Subcutaneous abdominal adipose tissue (tissue), 5 donors: Measurements from ENCODE around the gene CTDSP2.
A peak's percentile ranks its signal among the peaks of the same experiment; 100 is the strongest.

ENCODE experiments used
- H3K27ac ChIP-seq: one replicate; pipeline ENCODE4 v1.7.0; 2013; ENCODE audit warnings: low read depth, mild to moderate bottlenecking, inconsistent platforms, low read length, moderate library complexity
- H3K27me3 ChIP-seq, 5 donors: one replicate each; pipeline ENCODE4 v1.7.0; 2013; ENCODE audit warnings: low read length in 5 of 5, inconsistent platforms in 1 of 5; ENCODE audit not compliant: control insufficient read depth in 5 of 5, insufficient read depth in 4 of 5
- H3K36me3 ChIP-seq, 5 donors: one replicate each; pipeline ENCODE4 v1.7.0; 2013; ENCODE audit warnings: low read length in 5 of 5; ENCODE audit not compliant: control insufficient read depth in 5 of 5, insufficient read depth in 5 of 5
- H3K4me1 ChIP-seq, 5 donors: one replicate each; pipeline ENCODE4 v1.7.0; 2013; ENCODE audit warnings: low read length in 5 of 5, mild to moderate bottlenecking in 3 of 5, moderate library complexity in 1 of 5; ENCODE audit not compliant: control insufficient read depth in 5 of 5, insufficient read depth in 5 of 5
- H3K4me3 ChIP-seq, 5 donors: one replicate each; pipeline ENCODE4 v1.7.0; 2013; ENCODE audit warnings: low read length in 5 of 5, low read depth in 1 of 5
- H3K9ac ChIP-seq, 5 donors: one replicate each; pipeline ENCODE4 v1.7.0; 2013; ENCODE audit warnings: low read length in 5 of 5, mild to moderate bottlenecking in 4 of 5, moderate library complexity in 3 of 5
- H3K9me3 ChIP-seq, 5 donors: one replicate each; pipeline ENCODE4 v1.7.0; 2013; ENCODE audit warnings: low read length in 5 of 5; ENCODE audit not compliant: control insufficient read depth in 5 of 5
- donor health status: healthy.
- donor health status: healthy.
- donor health status: healthy.
- donor health status: healthy.
- donor health status: healthy.

CTDSP2 gene

GRCh38 chr12:57846285-57846576 is 298 bp downstream of the CTDSP2 start:
- H3K27me3 ChIP-seq, result no peaks in the 10 kb centered on the region
- H3K9me3 ChIP-seq, result no peaks in the 10 kb centered on the region
- peaks cover 0 to 2% (median 0%) of the 10 kb centered on the region in 5 donors for H3K36me3 ChIP-seq
- H3K4me3 ChIP-seq, result peak overlapping the region; percentile 26 to 99 (median 94)
- peaks cover 22 to 66% (median 57%) of the 10 kb centered on the region in 5 donors for H3K4me1 ChIP-seq
- H3K27ac ChIP-seq, result peak overlapping the region; percentile 98
- peak overlapping the region in 4 of 5 donors; percentile 92 to 98 (median 97) for H3K9ac ChIP-seq

- peak overlapping the region; percentile 98 for H3K27ac ChIP-seq
- peaks cover 21 to 66% (median 57%) of the 10 kb centered on the region in 5 donors for H3K4me1 ChIP-seq
- H3K9ac ChIP-seq, result peak overlapping the region; percentile 90 to 98 (median 96)
- H3K27me3 ChIP-seq, result no peaks in the 10 kb centered on the region
- no peaks in the 10 kb centered on the region for H3K9me3 ChIP-seq
- peak overlapping the region; percentile 50 to 99 (median 94) for H3K4me3 ChIP-seq
- peaks cover 0 to 2% (median 0%) of the 10 kb centered on the region in 5 donors for H3K36me3 ChIP-seq
These were observed 848 bp downstream of the CTDSP2 start for GRCh38 chr12:57845478-57846284.

- Histone ChIP-seq H3K4me1 (peaks cover 20 to 67% (median 57%) of the 10 kb centered on the region in 5 donors), H3K9ac (peak overlapping the region; percentile 90 to 98 (median 96)), H3K4me3 (peak overlapping the region; percentile 83 to 99 (median 94)), H3K36me3 (peaks cover 0 to 2% (median 0%) of the 10 kb centered on the region in 5 donors), H3K9me3 (no peaks in the 10 kb centered on the region), H3K27ac (peak overlapping the region; percentile 98), H3K27me3 (no peaks in the 10 kb centered on the region)
These were observed 1.6 kb downstream of the CTDSP2 start for GRCh38 chr12:57844709-57845477.

- Histone ChIP-seq H3K4me1 (peaks cover 34 to 82% (median 76%) of the 10 kb centered on the region in 5 donors), H3K9ac (peak overlapping the region in 4 of 5 donors; percentile 13 to 52 (median 42)), H3K9me3 (no peaks in the 10 kb centered on the region), H3K36me3 (peaks cover 0 to 7% (median 0%) of the 10 kb centered on the region in 5 donors), H3K4me3 (peak overlapping the region; percentile 25 to 99 (median 54)), H3K27me3 (no peaks in the 10 kb centered on the region), H3K27ac (peak overlapping the region; percentile 98)
These were observed 3.9 kb downstream of the CTDSP2 start for GRCh38 chr12:57842342-57843294.

- Histone ChIP-seq H3K27me3 (no peaks in the 10 kb centered on the region), H3K9ac (peak overlapping the region in 2 of 5 donors; percentile 33 to 42), H3K9me3 (no peaks in the 10 kb centered on the region), H3K36me3 (peaks cover 0 to 7% (median 0%) of the 10 kb centered on the region in 5 donors), H3K4me3 (peak overlapping the region in 1 of 5 donors; percentile 32), H3K27ac (peak overlapping the region; percentile 98), H3K4me1 (peaks cover 40 to 89% (median 84%) of the 10 kb centered on the region in 5 donors)
These were observed 5.1 kb downstream of the CTDSP2 start for GRCh38 chr12:57841445-57841844.

GRCh38 chr12:57840726-57841125 is 5.8 kb downstream of the CTDSP2 start:
- peak overlapping the region in 2 of 5 donors; percentile 33 to 52 for H3K9ac ChIP-seq
- peaks cover 0 to 7% (median 0%) of the 10 kb centered on the region in 5 donors for H3K36me3 ChIP-seq
- no peaks in the 10 kb centered on the region for H3K9me3 ChIP-seq
- peak overlapping the region; percentile 98 for H3K27ac ChIP-seq
- no peaks in the 10 kb centered on the region for H3K27me3 ChIP-seq
- H3K4me1 ChIP-seq, result peaks cover 46 to 96% (median 92%) of the 10 kb centered on the region in 5 donors
- peak overlapping the region in 1 of 5 donors; percentile 32 for H3K4me3 ChIP-seq

DNA sequence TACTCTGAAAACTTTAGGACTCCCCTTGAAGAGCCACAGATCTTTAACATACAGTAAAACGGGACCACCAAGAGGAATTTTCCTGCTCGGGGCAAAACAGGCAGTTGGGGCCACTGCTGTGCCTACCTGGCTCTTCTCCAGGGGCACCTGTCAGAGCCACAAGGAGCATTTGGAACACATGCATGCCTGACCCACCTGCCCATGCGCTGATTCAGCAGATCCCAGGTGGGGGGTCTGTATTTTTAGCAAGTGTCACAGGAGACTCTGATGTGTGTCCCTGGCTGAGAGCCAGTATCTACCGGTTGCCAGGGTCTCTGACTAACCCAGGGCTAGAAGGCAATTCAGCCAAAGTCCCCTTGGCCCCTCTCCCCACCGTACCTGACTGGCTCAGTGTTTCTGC is 6.5 kb downstream of the CTDSP2 start:
- peak overlapping the region in 1 of 5 donors; percentile 12 for H3K4me3 ChIP-seq
- H3K27me3 ChIP-seq, result no peaks in the 10 kb centered on the region
- peaks cover 0 to 7% (median 0%) of the 10 kb centered on the region in 5 donors for H3K36me3 ChIP-seq
- peaks cover 51 to 99% (median 98%) of the 10 kb centered on the region in 5 donors for H3K4me1 ChIP-seq
- H3K9ac ChIP-seq, result no peak overlapping the region
- no peaks in the 10 kb centered on the region for H3K9me3 ChIP-seq
- peak overlapping the region; percentile 98 for H3K27ac ChIP-seq

GRCh38 chr12:57838594-57839302 is 7.8 kb downstream of the CTDSP2 start:
- Histone ChIP-seq H3K9ac (peak overlapping the region in 2 of 5 donors; percentile 42 to 58), H3K4me3 (peak overlapping the region in 4 of 5 donors; percentile 32 to 49 (median 40)), H3K27me3 (no peaks in the 10 kb centered on the region), H3K27ac (peak overlapping the region; percentile 77), H3K4me1 (peaks cover 55 to 100% (median 99%) of the 10 kb centered on the region in 5 donors), H3K9me3 (no peaks in the 10 kb centered on the region), H3K36me3 (peaks cover 0 to 7% (median 0%) of the 10 kb centered on the region in 5 donors)
